ENCODE measurements around the gene CAPN13.

CAPN13 gene

DNA sequence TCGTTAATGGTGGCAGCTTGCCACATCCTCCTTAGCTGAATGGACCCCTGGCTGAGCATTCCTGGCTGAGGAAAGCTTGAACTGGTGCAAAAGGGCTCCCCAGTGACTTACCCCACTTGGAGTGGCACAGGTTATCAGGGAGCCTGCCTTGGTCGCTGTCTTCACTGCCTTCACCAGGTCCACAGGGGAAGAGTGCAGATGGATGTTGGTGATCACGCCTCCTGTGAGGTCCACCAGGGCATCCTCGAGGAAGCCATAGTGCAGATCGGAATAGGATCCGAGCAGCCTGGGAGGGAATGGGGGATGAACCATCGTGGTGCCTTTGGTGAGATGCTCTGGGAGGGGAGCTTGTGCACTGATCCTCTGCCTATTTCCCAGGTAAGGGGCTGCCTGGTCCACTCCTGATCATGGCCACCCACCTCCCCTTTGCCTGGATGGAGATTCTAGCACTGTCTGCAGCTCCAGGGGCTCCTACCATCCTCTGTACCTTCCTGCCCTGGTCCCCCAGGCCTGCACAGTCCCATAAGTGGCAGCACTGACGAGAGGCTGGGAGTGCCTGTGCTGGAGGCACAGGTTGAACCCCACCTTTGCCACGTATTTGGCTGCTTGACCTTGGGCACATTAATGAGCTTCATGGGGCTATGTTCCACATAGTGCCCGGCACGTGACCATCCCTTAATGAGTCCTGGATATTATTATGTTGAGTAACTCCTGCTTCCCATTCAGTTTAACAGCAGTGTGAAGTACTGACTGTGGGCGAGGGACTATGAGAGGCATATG, 43.0 kb downstream of the CAPN13 start:
- DNase-seq (ENCODE audit: low spot score), result no peak

DNA sequence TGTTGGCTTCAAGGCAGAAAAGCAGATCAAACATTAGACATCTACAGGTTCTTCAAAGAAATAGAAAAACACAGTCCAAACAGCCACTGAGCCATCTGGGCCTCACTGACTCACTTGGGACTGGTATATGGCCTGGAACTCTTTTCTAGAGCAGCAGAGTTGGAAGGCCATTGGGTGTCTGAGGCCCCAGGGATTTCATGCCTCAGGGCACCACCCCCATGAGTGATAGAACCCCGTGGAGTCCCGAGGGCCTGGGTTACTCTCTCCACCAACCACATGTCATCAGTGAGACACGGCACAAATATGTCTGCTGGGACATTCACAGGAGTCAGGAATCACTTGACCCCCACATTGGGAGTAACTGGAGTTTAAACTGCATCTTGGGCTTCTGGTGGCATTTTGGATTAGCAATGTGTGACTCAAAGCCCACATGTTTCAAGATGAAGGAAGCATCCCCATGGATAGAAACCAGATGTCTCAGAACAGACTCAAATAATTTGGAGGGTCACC, 44.0 kb downstream of the CAPN13 start:
- no peak for DNase-seq (ENCODE audit: low spot score)

DNA sequence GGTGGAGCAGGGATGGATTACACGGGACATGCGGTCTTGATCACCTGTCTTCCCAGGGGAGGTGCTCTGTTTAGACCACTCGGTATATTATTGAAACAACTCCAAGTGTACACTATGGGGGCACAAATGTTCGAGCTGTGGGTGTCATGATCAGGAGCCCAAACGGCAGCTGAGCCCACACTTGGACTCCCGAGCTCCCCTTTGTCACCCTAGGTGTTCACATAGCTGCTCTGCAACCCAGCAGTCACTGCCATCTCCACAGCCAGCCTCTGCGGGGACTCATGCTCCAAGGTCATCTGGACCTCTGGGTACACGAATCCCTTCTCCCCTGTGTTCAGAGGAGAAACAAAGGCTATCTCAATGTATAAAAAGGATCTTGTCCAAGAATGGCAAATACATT, 46.0 kb downstream of the CAPN13 start:
- DNase-seq (ENCODE audit: low spot score), result no peak

DNA sequence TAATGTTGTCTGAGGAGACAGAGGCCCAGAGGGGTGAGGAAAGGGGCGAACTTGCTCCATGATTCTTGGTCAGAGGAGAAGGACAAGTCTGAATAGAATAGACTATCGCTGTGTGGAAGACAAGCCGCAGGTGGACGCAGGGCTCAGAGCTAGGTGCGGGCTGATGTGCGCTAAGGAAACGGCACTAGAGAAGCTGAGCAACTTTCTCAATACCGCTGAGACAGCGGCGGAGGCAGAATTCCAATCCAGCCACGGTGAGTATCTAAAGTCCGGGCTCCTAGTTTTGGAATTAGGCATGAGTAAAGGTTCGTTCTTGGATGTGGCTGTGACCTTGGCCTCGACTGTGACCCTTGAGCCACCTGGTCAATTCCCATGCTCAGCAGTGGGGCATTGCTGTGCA, 47.8 kb downstream of the CAPN13 start:
- DNase-seq (ENCODE audit: low spot score), result no peak

DNA sequence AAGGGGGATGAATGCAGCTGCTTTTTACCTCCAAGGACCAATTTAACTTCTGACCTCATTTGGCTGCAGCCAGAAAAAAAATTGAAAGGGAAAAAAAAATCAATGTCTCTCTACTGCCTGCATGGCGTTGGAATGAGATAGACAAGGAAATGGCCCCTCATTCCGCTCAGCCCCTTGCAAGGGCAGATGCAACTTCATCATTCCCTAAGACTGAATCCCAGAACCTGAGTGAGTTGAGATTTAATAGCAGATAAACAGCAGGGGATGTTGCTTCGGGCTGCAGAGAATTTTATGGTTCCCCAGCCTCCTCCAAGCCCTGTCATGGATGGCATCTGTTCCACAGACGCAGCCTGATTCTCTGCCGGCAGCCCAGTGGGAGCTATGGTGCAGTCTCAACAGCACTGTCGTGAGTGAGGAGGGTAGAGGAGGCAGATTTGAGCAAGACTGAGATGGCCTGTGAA, 49.0 kb downstream of the CAPN13 start:
- DNase-seq (ENCODE audit: low spot score), result no peak

DNA sequence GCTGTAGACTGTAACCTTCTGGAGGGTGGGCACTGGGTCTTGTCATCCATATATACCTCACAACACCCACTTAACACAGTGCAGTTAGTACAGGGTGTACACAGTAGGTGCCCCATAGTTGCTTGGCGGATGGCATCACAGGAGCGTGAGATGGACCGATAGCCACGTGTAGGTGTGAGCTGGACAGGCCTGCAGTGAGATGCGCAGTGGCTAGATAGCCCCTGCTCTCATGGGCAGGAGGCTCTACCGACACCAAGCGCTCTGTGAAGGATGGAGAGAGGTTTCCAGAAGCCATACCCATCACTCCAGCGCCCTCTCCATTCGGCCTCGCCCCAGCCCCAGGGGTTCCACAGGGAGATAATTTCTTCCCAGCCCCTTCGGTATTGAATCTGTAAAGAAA, 49.5 kb downstream of the CAPN13 start:
- no peak for DNase-seq (ENCODE audit: low spot score)

DNA sequence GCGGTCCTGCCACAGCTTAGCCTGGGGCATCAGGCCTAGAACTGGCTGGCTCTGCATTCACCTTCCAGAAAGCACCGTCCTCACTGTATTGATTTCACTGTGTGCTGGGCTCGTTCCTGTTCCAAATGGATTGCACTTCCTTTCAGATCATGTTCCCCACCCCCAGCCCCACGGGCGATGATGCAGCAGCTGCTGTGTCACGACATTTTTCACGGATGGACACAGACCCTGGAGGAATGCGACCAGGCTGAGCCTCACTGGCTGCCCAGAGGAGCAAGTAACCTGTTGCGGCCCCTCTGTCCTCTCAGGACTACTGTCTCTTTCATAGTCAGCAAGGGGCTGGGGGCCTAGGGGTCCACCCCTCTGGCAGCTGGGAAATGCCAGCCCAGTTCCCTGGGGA, 50.3 kb downstream of the CAPN13 start:
- no peak for DNase-seq (ENCODE audit: low spot score)

DNA sequence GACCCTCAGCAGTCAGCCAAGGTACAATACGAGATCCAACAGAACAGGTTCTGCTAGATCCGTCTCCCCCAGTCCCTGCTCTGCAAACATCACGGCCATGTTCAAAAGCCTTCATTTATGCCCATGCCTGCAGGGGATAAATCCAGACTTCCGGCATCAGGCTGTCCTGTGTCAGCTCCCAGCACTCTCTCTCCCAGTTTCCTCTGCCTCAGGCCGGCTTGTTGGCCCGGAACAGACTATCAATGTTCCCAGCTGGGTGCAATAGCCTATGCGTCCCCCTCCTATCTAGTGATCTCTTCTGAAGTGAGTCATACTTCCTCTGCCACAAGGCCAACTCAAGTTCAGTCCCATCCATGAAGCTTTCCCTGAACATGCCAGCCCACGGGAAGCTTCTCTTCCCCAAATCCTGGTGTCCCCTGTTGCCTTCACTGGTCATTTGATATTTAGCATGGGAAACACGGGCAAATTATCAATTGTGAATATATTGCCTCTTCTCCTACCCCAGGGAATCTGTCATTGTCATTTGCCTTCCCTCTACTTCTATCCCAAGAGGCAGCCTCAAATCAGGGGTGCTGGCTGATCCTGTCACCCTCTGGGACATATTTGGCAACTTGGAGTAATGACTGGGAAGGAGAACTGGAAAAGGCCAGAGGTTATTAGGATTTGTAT, 51.1 kb downstream of the CAPN13 start:
- DNase-seq (ENCODE audit: low spot score), result no peak

DNA sequence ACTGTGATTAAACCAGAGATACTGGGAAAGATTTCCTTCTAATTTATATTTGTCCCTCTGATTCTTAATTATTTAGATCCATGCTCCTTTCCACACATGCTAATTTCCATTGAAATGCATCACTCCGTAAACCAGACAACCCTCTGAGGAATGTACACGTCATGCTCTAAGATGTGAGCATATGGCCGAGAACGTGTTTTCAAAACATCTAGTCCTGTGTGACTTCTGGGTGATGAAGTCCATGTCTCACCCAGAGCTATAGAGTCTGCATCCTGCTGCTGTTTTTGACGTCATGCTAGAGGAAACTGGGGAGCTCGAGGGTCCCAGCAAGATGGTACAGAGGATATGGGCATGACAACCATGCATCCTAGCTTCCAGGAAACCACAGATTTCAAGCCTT, 53.6 kb downstream of the CAPN13 start:
- no peak for DNase-seq (ENCODE audit: low spot score)

DNA sequence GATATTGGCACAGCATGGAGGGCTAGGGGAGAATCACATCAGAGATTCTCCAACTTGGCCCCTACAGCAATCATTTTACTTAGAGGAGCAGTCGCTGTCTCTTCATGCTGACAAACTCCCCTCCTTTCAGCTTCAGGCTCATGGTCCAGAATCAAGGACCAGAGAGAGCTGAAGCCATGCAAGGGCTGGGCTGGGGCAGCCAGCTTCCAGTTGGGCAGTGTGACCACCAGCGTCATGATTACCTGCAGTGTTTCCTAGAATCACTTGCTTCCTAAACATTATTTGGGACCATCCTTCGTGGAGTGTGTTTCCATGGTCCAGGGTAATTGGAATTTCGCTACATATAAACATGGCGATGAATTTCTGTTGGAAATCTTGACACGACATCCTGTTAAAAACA, 54.4 kb downstream of the CAPN13 start:
- DNase-seq (ENCODE audit: low spot score), result no peak

DNA sequence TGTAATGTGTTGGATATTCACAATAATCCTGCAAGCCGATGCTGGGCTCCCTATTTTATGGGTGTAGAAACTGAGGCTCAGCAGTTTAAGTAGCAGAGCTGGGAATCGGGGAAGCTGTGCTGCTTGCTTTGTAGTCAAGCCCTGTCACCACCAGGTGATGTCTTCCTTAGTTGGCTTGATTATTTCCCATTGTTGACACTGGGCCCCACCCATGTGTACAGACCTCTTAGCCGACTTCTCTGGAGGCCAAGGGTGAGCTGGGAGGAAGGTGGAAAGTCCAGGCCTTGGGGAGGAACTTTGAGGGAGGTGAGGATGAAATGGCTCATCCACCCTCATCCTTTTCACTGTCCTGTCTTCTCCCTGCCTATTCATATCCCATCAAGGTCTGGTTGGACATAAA, 60.0 kb downstream of the CAPN13 start:
- DNase-seq (ENCODE audit: low spot score), result peak; percentile 36

DNA sequence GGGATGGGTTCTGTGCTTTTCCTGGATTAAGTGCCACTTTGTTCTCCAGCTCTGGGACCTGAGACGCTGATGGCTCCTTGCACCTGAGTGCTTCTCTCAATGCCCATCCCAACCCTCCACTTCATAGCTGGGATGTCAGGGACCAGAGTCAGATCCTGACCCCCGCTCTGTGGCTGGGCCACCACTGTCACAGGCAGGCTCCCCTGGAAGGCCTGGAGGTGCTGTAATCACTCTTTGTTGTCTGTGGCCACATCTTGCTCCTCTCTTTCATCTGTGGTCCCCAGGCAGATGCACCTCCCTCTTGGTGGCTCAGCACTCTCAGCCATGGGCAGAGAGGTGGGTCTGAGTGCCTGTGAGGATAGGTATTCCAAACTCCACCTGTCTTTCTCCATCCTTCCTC, 62.4 kb downstream of the CAPN13 start:
- no peak for DNase-seq (ENCODE audit: low spot score)

DNA sequence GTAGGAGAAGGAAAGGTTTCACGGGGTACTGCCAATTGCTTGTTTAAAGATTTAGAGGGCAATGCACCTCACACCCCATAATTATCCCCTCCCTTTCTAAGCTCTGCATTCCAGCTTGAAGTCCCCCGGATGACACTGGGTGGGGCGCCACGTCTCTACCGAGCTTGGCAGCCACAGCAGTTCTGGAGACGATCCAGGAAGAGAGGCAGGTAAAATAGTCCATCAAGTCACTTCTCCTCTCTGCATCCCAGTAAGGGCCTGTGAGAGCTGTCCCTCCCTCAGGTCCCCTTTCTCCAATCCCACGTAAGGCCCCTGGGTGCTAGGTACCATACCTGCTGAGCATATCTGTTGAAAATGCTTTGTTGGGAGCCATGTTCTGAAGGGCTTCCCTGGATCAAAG, 65.7 kb downstream of the CAPN13 start:
- DNase-seq (ENCODE audit: low spot score), result no peak

DNA sequence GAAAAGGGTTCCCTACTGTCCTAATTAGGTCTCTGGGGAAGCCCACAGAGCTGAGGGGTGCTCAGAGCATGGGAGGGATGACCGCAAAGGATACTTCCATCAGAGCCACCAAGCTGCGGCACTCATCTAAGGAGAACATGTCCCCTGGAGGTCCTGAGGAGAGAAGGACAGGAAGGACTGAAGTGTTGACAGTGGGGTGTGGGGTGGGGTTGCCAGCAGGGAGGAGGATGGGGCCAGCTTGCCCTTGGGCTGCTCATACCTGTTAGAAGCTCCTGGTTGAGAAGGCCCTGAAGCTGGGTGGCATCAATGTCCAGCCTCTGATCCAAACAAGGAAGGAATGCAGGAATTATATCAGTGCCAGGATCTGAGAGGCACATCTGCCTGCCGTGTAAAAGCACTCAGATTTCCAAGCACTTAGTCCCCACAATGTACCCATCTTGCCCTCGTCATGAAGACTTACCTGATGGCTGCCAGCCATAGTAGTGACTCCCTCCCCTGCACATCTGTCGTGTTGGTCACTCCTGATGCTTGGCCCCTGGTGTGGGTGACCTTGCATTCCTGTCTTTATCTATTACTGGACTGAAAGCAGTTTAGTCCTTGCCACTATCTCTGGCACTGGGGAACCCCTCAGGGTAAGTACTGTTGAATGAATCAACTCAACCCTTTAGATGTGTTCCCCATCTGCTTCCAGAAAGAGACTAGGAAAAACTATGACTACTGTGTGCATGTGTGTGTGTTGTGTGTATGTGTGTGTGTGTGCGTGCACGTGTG, 68.9 kb downstream of the CAPN13 start:
- DNase-seq (ENCODE audit: low spot score), result no peak

DNA sequence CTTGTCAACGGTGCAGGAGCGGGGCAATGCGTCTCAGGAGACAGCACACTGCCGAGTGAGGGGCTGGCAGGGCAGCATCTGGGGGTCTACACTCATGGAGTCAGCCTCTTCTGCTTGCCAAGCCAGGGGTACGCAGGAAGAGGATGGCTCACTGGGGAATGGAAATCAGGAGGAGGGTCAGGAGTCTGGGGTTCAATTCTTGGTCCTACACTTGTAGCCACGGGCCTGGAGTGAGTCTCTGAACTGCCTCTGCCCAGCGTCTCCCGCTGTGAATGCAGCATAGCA, 70.0 kb downstream of the CAPN13 start:
- no peak for DNase-seq (ENCODE audit: low spot score)

DNA sequence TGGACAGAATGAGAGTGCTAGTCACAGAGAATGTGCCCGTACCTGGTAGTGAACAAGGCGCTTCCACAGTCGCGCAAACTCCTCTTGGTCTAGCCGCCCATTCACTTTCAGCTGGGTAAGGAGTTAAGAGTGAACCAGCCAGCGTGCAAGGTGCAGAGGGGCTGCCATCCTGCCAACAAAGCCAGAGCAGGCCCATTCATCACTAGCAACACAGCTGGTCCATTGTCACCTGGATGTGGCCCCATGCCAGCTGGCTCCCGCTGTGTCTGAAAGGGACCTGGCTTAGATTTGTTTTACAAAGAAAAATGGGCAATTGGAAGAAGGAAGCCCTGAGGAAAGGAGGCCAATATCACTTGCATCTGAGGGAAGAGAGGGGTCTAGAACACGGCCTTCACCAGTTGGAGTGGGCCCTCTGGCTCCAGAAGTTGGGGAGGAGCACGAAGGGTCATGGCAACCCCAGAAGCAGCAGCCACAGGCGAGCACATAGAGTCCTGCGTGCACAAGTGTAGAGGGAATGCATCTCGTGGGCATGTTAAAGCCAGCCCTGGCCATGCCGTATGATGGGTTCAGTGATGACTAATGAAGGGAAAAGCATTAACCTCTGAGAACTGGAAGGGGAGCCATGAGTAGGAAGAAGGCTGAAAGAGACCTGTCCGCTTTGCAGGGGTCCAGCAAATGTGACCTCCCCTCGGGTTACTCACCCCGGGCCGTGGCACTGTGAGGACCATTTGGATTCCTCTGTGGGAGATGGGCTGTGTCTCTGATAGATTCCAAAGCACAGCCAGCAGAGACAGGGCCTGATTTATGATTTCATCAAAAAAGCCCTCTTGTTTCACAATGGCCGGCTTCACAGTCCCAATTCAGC, 70.6 kb downstream of the CAPN13 start:
- no peak for DNase-seq (ENCODE audit: low spot score)

DNA sequence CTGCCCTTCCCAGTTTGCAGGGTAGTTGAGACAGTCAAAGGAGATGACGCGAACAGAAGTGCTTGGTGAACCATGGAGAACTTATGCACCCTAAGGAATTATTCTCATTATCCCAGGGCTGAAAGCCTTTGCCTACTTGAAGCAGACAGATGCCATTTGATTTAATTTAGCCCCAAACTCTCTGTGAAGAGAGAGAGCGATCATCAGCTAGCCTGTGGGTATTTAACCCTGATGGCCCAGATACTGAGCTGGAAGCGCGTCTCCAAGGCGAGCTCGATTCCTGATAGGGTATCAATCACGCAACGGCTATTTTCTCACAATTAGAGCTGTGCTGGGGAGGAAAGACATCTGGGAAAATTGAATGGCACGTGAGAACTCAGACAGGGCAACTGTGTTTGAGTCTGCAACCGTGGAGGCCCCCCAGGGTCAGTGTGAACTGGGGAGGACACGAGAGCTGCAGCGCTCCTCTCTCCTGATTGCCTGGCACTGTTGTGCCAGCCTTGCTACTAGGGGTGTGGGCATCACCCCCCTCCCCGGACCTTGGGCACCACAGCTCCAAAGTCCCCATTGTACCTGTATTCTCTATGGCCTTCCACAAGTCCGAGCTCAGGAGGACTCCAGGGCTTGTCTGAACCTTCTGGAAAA, 73.2 kb downstream of the CAPN13 start:
- no peak for DNase-seq (ENCODE audit: low spot score)

DNA sequence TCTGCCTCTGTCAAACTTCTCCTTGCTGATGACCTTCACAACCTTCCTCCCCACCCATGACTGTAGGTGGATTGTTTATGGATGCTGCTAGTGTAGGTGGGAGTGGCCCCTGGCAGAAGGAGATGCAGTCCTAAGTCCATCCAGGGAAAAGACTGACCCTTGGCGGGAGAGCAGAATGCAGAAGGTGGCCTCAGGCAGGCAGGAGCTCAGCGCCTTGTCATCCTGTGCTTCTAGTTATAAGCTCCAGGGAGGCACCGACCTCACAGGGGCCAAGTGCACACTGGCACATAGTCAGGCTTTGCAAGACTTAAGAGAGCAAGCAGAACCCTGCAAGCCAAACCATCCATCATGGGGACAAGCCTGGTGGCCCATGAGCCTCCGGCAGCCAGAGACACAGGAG, 74.4 kb downstream of the CAPN13 start:
- no peak for DNase-seq (ENCODE audit: low spot score)

DNA sequence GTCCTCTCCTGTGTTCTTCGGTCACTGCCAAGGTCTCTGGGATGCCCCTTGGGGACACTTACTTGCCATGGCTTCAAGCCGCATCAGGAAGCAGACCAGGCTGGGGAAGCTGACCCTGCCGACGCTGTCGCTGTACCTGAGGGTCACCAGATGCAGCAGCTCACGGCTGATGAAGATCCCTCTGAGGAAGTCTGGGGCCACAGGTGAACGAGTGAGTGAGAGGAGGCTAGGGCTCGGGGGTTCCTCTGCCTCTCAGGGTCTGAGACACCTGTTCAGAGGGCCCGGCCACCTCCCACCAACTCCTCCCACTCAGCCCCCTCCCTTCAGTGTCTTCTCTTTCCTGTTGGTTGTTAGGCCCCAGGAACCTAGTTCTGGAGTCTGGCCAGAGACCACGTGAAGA, 74.9 kb downstream of the CAPN13 start:
- DNase-seq (ENCODE audit: low spot score), result no peak

DNA sequence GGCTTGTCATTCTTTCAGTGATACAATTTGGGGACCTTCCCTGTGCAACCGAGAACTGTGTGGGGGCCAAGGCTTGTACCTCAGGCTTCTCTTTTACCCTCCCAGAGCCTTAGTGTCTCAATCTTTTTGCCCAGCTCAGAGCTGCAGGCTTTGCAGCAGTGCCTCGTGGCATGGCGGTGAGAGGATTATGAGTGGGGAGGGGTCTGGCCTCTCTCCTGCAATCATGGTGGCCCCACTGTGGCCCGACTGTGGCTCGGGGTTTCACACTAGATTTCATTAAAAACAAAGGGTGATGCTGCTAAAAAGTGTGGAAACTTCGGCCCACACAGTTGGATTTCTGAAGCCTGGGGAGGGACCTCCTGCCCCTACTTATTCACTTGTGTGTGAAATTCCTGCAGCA, 75.5 kb downstream of the CAPN13 start:
- DNase-seq (ENCODE audit: low spot score), result no peak

All from LoVo (cell line).